Common myeloid progenitor, CD34-positive (primary cell): ENCODE measurements around the gene F8.
"Not testable (repeated sequence)": the region's sequence is repeated elsewhere in the genome, so short reads cannot be mapped to it uniquely, and the experiment has no call there.

Source experiments
- CTCF ChIA-PET: fragments of 350-600 bp; sonication (Branson Sonifier 250); formaldehyde crosslinking; loops from one replicate; lab custom pipeline; 2021; ENCODE audit warnings: antibody characterized with exemption; lab: Charles Lee
- POLR2A ChIA-PET: fragments of 350-600 bp; sonication (Branson Sonifier 250); formaldehyde crosslinking; loops from one replicate; lab custom pipeline; 2021; ENCODE audit warnings: antibody characterized with exemption; lab: Charles Lee
- DNase-seq, 3 donors: peaks; one replicate each; pipeline versions ENCODE4 v3.0.0 to v3.0.0-alpha.2; 2013
- H3K27ac ChIP-seq, 2 experiments: 1 replicate in 1 of 2; 2 replicates in 1 of 2; pipeline ENCODE4 v1.7.0; 2013; ENCODE audit warnings: inconsistent platforms in 2 of 2, low read length in 2 of 2, mild to moderate bottlenecking in 2 of 2, low read depth in 1 of 2, moderate library complexity in 1 of 2; ENCODE audit not compliant: severe bottlenecking in 2 of 2, insufficient read depth in 1 of 2, poor library complexity in 1 of 2
- H3K27me3 ChIP-seq, 5 experiments: replicated peaks in 2 of 5; 1 replicate in 3 of 5; 2 replicates in 2 of 5; pipeline versions ENCODE4 v1.6.1 to v1.7.0; 2013; ENCODE audit warnings: low read length in 4 of 5, mild to moderate bottlenecking in 2 of 5, moderate library complexity in 2 of 5, inconsistent platforms in 1 of 5; ENCODE audit not compliant: insufficient read depth in 5 of 5, control insufficient read depth in 4 of 5
- H3K36me3 ChIP-seq, 4 experiments: 1 replicate in 2 of 4; 2 replicates in 2 of 4; pipeline versions ENCODE4 v1.6.1 to v1.7.0; 2013; ENCODE audit warnings: low read length in 3 of 4, control low read depth in 1 of 4, mild to moderate bottlenecking in 1 of 4; ENCODE audit not compliant: control insufficient read depth in 4 of 4, insufficient read depth in 4 of 4
- H3K4me1 ChIP-seq, 4 experiments: 1 replicate in 3 of 4; 2 replicates in 1 of 4; pipeline versions ENCODE4 v1.6.1 to v1.7.1; 2013; ENCODE audit warnings: low read length in 3 of 4, mild to moderate bottlenecking in 3 of 4, control low read depth in 1 of 4, inconsistent platforms in 1 of 4, moderate library complexity in 1 of 4; ENCODE audit not compliant: control insufficient read depth in 4 of 4, insufficient read depth in 4 of 4; ENCODE audit errors: control extremely low read depth in 1 of 4
- H3K4me3 ChIP-seq, 7 experiments: 1 replicate in 4 of 7; 2 replicates in 3 of 7; pipeline versions ENCODE4 v1.5.1 to v1.7.0; 2013; ENCODE audit warnings: mild to moderate bottlenecking in 7 of 7, low read length in 6 of 7, moderate library complexity in 6 of 7, inconsistent platforms in 2 of 7, low read depth in 2 of 7, control low read depth in 1 of 7; ENCODE audit not compliant: insufficient read depth in 4 of 7, control insufficient read depth in 1 of 7; ENCODE audit errors: extremely low read depth in 1 of 7
- H3K9me3 ChIP-seq, 5 experiments: 1 replicate in 4 of 5; 2 replicates in 1 of 5; pipeline versions ENCODE4 v1.6.1 to v1.7.1; 2013; ENCODE audit warnings: low read length in 4 of 5, mild to moderate bottlenecking in 2 of 5, inconsistent platforms in 1 of 5, low read depth in 1 of 5, moderate library complexity in 1 of 5; ENCODE audit not compliant: control insufficient read depth in 4 of 5, insufficient read depth in 2 of 5; ENCODE audit errors: control extremely low read depth in 1 of 5
- WGBS: methylation state at CpG from one replicate; pipeline ENCODE4 v1.1.5; 2013; ENCODE audit not compliant: insufficient coverage; 5-methylcytosine and 5-hydroxymethylcytosine counted together

The F8 gene

DNA sequence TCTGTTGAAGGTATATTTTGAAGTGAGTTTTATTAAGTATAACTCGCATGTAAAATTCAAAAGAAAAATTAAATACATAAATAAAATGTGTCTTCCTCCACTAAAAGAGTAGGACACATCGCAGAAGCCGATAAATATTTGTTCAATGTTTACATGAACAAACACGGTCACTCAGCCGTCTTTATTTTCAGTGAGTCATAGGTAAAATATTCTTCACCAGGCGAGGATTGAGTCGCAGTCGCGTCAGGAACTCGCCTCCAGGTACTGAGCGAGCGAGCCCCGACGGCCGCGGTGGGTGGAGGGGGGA is 3.9 kb upstream of the F8 start:
- H3K27me3 ChIP-seq = no peaks in the 10 kb centered on the region
- H3K4me3 ChIP-seq = peak overlapping the region in 6 of 7 experiments; percentile 43 to 77 (median 60)
- 38% methylated on average over 13 of the region's 16 CpGs for WGBS
- ChIA-PET POLR2A (interaction anchor here (1.1 kb wide), 1 partner anchor 30 kb away, joined by 3 read pairs; no protein-coding TSS in a partner anchor), CTCF (interaction anchor here (1.0 kb wide), 1 partner anchor 22 kb away, joined by 3 read pairs; no protein-coding TSS in a partner anchor)
- no peak for DNase-seq
- peaks cover 0 to 25% (median 9%) of the 10 kb centered on the region in 4 experiments for H3K4me1 ChIP-seq
- peak overlapping the region; percentile 72 to 96 for H3K27ac ChIP-seq
- H3K9me3 ChIP-seq = peaks cover 0 to 3% (median 0%) of the 10 kb centered on the region in 5 experiments
- no peaks in the 10 kb centered on the region for H3K36me3 ChIP-seq

DNA sequence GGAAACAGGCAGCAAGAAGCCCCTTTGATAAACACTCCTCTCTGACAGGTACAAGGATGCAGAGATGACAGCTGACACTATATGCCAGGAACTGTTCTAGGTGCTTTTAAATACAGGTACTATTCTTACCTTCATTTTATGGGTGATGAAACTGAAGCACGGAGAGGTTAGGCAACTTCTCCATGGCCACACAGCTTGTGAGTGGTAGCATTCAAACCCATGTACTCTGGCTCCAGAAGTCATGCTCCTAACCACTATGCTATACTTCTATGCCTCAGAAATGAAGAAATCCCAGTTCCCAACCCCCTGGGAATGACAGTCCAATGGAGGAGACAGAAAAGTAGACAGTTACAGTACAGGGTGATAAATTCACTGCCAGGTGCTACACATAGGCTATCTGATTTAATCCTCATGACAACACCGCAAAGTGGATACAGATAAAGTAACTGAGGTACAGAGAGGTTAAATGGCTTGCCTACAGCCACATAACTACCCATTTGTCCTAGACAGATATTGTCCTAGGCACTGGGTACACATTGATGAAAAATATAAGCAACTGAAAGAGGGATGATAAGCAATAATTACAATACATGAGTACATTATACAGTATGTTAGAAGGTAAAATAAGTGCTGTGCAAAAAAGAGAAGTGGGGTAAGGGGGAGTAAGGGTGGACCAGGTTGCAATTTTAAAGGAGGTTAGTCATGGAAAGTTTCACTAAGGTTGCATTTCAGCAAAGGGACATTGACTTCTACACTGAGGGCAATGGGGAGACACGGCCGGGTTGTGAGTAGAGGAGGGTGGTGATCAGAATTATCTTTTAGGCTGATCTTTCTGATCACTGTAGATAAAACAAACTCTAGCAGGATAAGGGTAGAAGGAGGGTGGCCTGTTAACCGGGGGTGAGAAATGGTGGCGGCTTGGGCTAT is 1.6 kb upstream of the F8 start:
- ChIA-PET CTCF (interaction anchor here (1.2 kb wide), 1 partner anchor 39 kb away, joined by 3 read pairs; no protein-coding TSS in a partner anchor), POLR2A (interaction anchor here (0.6 kb wide), 1 partner anchor 286 kb away, joined by 3 read pairs; no protein-coding TSS in a partner anchor)
- H3K36me3 ChIP-seq = no peaks in the 10 kb centered on the region

DNA sequence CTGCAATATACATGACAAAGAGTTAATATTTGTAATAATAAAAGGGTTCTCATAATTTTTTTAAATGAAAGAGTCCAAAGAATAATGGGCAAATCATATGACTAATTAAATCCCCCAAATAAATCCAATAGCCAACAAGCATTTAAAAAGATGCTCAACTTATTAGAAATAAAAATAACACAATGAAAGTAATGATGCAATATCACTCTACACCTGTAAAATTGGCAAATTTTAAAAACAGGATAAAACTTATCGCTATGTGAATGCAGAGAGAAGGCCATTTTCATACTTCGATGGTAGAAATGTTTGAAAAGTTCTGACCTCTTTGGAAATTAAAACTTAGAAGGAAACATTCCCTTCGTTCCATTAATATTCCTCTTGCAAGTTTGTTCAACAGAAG is 1.9 kb downstream of the F8 start:
- Histone ChIP-seq H3K27me3 (no peaks in the 10 kb centered on the region), H3K9me3 (no peaks in the 10 kb centered on the region), H3K4me1 (peaks cover 0 to 13% (median 4%) of the 10 kb centered on the region in 4 experiments), H3K4me3 (no peak overlapping the region), H3K27ac (peak overlapping the region in 1 of 2 experiments; percentile 35), H3K36me3 (no peaks in the 10 kb centered on the region)
- no CpG with 5 or more reads among the region's 3 CpGs for WGBS
- POLR2A ChIA-PET = no interaction called here
- no peak for DNase-seq
- CTCF ChIA-PET = no interaction called here

More for the DNA sequence above, 1.6 kb upstream of the F8 start:
- peak in 2 of 3 donors; percentile 21 to 31 for DNase-seq
- Histone ChIP-seq H3K27ac (no peak overlapping the region), H3K4me1 (peaks cover 0 to 25% (median 9%) of the 10 kb centered on the region in 4 experiments), H3K9me3 (peaks cover 0 to 3% (median 0%) of the 10 kb centered on the region in 5 experiments), H3K27me3 (no peaks in the 10 kb centered on the region), H3K4me3 (no peak overlapping the region)
- 92% methylated on average over 4 of the region's 6 CpGs for WGBS

DNA sequence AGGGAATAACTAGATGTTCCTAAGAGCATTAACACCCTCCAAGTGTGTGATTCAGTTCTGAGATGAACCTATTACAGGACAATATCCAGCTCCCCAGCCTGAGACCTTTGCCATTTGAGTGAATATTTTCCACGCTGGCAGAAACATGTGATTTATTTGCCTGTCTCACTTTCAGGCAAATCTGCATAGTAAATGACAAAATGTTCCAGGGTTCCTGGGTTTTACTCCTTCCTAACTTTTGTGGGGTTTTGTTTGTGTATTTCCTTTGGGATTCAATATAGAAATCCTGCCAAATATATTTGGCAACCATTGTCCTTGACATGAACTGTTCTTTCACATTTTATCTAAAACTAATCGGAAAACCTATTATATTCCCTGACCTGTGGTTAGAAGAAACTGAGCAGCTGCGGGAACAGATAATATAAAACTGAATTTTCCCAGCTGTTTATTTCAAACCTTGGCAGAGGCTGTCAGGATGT is 12.5 kb downstream of the F8 start:
- CTCF ChIA-PET = no interaction called here
- no peaks in the 10 kb centered on the region for H3K27me3 ChIP-seq
- no peaks in the 10 kb centered on the region for H3K4me1 ChIP-seq
- WGBS = 70% methylated on average over 2 of the region's 3 CpGs
- DNase-seq = no peak
- H3K9me3 ChIP-seq = no peaks in the 10 kb centered on the region
- POLR2A ChIA-PET = no interaction called here
- H3K27ac ChIP-seq = no peak overlapping the region
- H3K36me3 ChIP-seq = no peaks in the 10 kb centered on the region
- H3K4me3 ChIP-seq = no peak overlapping the region

DNA sequence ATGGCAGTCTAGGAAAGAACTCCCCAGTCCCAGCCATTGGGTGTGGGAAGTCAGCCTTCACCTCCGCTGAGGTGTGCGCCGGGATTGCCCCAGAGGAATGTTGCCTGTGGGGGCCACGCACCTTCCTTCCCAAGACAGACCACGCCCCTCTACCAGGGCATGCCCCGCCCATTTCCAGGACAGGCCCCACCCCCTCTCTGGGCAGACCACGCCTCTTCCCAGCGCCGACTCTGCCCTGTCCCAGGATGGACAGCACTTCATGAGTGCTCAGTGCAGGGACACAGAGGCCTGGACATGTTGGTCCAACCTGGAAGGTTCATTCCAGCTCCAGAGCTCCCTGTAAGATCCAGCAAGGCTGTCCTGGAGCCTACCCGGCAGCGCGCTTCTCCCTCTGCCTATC is 13.9 kb downstream of the F8 start:
- H3K9me3 ChIP-seq, DNase-seq, CTCF ChIA-PET, POLR2A ChIA-PET, H3K27ac ChIP-seq, H3K36me3 ChIP-seq, H3K27me3 ChIP-seq, H3K4me1 ChIP-seq, H3K4me3 ChIP-seq: not testable (repeated sequence)
- 94% methylated on average over 3 of the region's 12 CpGs for WGBS

DNA sequence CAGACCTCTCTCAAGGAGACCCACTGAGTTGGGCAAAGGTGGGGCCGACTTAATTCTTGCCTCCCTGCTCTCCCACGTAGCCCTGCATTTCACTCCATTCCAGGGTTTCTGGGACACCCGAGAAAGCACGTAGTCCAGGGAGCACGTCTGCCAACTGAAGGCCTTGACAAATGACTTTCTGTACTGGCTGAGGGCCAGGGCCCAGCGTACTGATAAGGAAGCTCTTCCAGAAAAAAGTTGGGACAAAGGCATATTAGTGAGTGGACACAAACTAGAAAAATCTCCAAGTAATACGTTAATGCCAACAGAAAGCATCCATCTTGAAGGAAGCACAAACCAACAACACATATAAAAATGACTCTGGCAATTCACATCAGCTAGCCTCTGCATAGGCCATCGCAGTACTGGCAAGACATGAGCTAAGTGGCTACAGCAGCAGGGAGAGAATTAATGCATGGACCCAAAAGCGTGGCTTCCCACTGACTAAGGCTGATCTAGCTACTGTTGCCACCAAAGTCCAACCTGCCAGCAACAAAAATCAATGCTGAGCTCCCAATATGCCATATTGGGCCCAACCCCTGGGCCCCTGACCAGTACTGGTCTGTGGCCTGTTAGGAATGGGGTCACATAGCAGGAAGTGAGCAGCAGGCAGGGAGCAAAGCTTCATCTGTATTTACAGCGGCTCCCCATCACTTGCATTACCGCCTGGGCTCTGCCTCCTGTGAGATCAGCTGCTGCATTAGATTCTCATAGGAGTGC is 15.4 kb downstream of the F8 start:
- H3K27me3 ChIP-seq, H3K27ac ChIP-seq, H3K9me3 ChIP-seq, POLR2A ChIA-PET, DNase-seq, H3K4me3 ChIP-seq, H3K4me1 ChIP-seq, CTCF ChIA-PET, H3K36me3 ChIP-seq: not testable (repeated sequence)
- WGBS = 90% methylated on average over 6 of the region's 11 CpGs
